Measurements from ENCODE around the gene ZNF831. TPM values are rescaled to one million over a fixed set of nuclear protein-coding genes. Genes with fewer than 3 reads are reported as not detected.

ZNF831 gene
- total RNA-seq, 1 donor from 2014 or later = not detected

DNA sequence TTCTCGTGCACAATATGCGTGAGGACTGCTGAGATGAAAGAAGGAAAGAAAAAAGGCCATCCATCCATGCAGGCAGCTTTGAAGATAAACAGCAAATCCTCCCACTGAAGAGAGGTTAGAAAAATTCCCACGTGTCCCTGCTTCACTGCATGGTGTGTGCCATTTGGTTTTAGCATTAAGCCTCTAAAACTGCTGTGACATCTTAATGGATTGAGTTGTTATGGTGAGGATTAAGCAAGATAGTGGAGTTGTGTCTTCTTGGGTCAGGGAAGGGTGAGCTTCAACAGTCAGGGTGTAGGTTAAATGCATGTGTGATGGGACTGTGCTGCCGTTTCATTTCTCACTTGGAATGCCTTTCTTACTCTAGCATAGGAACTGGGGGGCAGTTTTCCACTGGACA, 50.5 kb downstream of the ZNF831 start:
- peak; percentile 11 for DNase-seq (ENCODE audit: extremely low spot score, unreplicated experiment)
- Mint-ChIP-seq H3K27me3 (ENCODE audit: unreplicated experiment) (peaks cover 19% of the 10 kb centered on the region), H3K36me3 (ENCODE audit: unreplicated experiment) (no peaks in the 10 kb centered on the region), H3K9me3 (ENCODE audit: unreplicated experiment) (no peaks in the 10 kb centered on the region), H3K27ac (ENCODE audit: unreplicated experiment) (no peak overlapping the region), H3K4me3 (ENCODE audit: unreplicated experiment) (no peak overlapping the region), H3K4me1 (ENCODE audit: unreplicated experiment) (no peaks in the 10 kb centered on the region)
- TF ChIP-seq, protein P1, sequence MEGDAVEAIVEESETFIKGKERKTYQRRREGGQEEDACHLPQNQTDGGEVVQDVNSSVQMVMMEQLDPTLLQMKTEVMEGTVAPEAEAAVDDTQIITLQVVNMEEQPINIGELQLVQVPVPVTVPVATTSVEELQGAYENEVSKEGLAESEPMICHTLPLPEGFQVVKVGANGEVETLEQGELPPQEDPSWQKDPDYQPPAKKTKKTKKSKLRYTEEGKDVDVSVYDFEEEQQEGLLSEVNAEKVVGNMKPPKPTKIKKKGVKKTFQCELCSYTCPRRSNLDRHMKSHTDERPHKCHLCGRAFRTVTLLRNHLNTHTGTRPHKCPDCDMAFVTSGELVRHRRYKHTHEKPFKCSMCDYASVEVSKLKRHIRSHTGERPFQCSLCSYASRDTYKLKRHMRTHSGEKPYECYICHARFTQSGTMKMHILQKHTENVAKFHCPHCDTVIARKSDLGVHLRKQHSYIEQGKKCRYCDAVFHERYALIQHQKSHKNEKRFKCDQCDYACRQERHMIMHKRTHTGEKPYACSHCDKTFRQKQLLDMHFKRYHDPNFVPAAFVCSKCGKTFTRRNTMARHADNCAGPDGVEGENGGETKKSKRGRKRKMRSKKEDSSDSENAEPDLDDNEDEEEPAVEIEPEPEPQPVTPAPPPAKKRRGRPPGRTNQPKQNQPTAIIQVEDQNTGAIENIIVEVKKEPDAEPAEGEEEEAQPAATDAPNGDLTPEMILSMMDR (IDR thresholded peaks at IDR 0.05) = no peak

DNA sequence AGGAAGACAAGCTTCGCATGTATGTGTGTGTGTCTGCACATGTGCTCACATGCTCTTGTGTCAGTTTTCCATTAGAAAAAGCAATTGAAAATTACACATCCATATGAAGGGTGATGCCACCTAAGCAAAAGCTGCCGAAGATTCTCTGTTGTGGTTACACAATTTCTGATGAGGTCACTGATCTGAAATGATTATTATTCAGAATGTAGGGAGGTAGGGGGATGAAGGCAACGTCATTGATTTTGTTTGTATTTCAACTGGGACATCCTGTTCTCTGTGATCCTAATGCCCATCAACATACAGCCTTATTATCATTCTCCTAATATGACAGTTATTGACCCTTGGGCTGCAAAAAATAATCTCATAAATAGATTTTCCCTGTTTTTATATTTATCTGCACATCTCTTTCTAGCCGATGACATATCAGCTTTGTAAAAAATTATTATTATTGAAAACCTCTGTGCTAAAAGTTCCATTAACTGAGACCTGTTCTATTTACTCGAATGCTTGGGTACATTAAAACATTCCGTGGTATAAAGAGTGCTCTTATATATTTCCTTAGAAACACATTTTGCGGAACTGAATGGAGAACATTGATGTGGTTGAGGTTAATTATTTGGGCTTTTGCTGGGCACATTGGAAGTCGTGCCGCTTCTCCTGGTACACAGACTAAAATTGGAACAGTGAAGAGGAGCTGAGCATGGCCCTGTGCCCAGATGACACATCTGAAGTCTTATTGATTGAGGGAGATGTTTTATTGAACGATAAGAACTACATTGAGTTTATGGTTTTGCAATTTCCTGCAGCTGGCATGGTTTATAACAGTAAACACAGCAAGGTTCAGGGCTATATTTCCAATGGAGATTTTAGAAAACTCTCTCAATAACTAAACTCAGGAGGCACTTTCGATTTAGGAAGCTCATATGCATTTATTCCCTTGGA, 51.3 kb downstream of the ZNF831 start:
- no peaks in the 10 kb centered on the region for H3K36me3 Mint-ChIP-seq (ENCODE audit: unreplicated experiment)
- H3K4me1 Mint-ChIP-seq (ENCODE audit: unreplicated experiment) = no peaks in the 10 kb centered on the region
- H3K27ac Mint-ChIP-seq (ENCODE audit: unreplicated experiment) = no peak overlapping the region
- no peak overlapping the region for H3K4me3 Mint-ChIP-seq (ENCODE audit: unreplicated experiment)
- peak; percentile 21 for DNase-seq (ENCODE audit: extremely low spot score, unreplicated experiment)
- TF ChIP-seq, protein P1 (IDR thresholded peaks at IDR 0.05) = no peak
- H3K9me3 Mint-ChIP-seq (ENCODE audit: unreplicated experiment) = no peaks in the 10 kb centered on the region
- H3K27me3 Mint-ChIP-seq (ENCODE audit: unreplicated experiment) = peaks cover 19% of the 10 kb centered on the region

DNA sequence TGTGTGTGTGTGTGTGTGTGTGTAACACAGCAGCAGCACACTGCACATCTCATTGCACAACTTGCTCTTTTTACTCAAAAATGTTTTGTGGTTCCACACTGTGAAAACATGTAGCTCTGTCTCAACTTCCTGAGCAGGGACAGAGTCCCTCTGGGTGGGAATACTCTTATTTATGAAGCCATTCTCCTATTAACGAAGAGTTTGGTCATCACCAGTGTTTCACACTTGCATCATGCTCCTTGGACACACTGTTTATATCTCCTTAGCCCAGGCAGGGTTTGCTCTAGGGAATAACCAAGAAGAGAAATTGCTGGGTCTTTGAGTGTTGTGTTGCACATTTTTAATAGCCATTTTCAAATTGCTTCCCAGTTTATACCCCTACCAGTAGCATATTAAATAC, 53.6 kb downstream of the ZNF831 start:
- H3K9me3 Mint-ChIP-seq (ENCODE audit: unreplicated experiment) = no peaks in the 10 kb centered on the region
- H3K27ac Mint-ChIP-seq (ENCODE audit: unreplicated experiment) = no peak overlapping the region
- H3K4me1 Mint-ChIP-seq (ENCODE audit: unreplicated experiment) = no peaks in the 10 kb centered on the region
- peak; percentile 11 for DNase-seq (ENCODE audit: extremely low spot score, unreplicated experiment)
- H3K27me3 Mint-ChIP-seq (ENCODE audit: unreplicated experiment) = peaks cover 19% of the 10 kb centered on the region
- no peaks in the 10 kb centered on the region for H3K36me3 Mint-ChIP-seq (ENCODE audit: unreplicated experiment)
- TF ChIP-seq, protein P1 (IDR thresholded peaks at IDR 0.05) = no peak
- H3K4me3 Mint-ChIP-seq (ENCODE audit: unreplicated experiment) = no peak overlapping the region

DNA sequence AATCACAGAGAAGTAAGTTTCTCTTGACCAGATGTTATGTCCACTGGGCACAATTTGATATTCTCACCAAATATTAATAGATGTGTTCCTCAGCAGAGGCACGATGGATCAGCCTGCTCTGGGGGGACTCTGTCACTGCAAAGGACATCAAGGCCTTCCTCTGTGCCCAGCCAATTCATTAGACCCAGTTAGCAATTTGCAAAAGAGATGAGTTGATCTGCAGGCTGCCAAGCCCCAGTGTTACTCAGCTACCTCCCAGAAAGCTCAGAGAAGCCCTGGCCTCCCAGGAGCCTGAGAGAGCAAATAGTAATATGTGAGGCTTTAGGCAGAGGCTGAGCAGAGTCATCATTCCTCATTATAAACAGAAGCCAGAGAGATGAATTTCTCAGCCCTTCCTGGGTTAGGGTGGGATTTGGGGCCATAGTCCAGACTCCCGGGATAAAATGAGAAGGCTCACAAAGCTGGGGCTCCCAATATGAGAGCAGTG, 54.2 kb downstream of the ZNF831 start:
- Mint-ChIP-seq H3K27me3 (ENCODE audit: unreplicated experiment) (peaks cover 19% of the 10 kb centered on the region), H3K9me3 (ENCODE audit: unreplicated experiment) (no peaks in the 10 kb centered on the region), H3K4me3 (ENCODE audit: unreplicated experiment) (no peak overlapping the region), H3K27ac (ENCODE audit: unreplicated experiment) (no peak overlapping the region), H3K36me3 (ENCODE audit: unreplicated experiment) (no peaks in the 10 kb centered on the region), H3K4me1 (ENCODE audit: unreplicated experiment) (peaks cover 3% of the 10 kb centered on the region)
- TF ChIP-seq, protein P1 (IDR thresholded peaks at IDR 0.05) = no peak
- DNase-seq (ENCODE audit: extremely low spot score, unreplicated experiment) = peak; percentile 32

DNA sequence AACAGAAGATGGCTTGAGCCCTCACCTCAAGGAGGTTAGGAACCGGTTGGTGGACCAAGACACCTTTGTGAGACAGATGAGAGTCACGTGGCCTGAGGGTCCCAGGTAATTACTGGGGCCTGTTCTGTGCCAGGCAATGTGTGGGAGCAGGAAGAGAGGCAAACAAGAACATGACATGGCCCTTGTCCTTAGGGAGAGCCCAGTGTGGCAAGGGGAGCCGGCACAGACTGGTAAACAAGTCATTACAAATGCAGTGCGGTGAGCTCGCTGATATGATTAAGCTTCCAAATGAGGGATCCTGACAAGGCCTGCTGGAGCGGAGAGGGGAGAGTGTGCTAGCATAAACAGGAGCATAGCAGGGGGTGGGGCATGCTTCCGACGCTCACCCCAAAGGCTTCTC, 55.6 kb downstream of the ZNF831 start:
- Mint-ChIP-seq H3K4me3 (ENCODE audit: unreplicated experiment) (no peak overlapping the region), H3K4me1 (ENCODE audit: unreplicated experiment) (peaks cover 4% of the 10 kb centered on the region), H3K27me3 (ENCODE audit: unreplicated experiment) (peaks cover 29% of the 10 kb centered on the region), H3K36me3 (ENCODE audit: unreplicated experiment) (no peaks in the 10 kb centered on the region), H3K9me3 (ENCODE audit: unreplicated experiment) (no peaks in the 10 kb centered on the region), H3K27ac (ENCODE audit: unreplicated experiment) (no peak overlapping the region)
- DNase-seq (ENCODE audit: extremely low spot score, unreplicated experiment) = no peak
- TF ChIP-seq, protein P1 (IDR thresholded peaks at IDR 0.05) = no peak

Measured in osteocyte (in vitro differentiated cells).